HG03139 (cell line): Measurements from ENCODE around the gene NHLRC2.

ENCODE experiments used
- ATAC-seq: cut with Tn5 transposase; IDR thresholded peaks from one replicate; pipeline ENCODE4 v1.9.1; 2021; ENCODE audit not compliant: unreplicated experiment

NHLRC2 gene

GRCh38 chr10:113859261-113859660 lies 4.8 kb downstream of the NHLRC2 start:
- ATAC-seq = no peak

DNA sequence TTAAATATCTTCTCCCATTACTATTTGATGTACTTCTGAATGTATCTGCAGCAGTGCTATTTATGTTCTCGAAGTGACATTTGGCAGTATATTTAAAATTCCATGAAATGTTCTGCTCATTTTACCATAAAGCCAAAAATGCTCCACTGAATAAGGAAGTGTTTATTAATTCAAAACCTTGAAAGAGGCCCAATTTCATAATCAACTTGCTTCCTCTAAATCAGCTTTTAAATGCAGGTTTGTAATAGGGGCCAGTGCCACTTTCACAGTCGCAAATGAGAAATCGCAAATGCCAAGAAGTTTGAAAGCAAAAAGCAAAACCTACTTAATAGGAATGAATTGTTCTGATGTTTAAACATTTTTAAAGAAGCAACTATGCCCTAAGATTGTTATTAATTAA lies 11.4 kb downstream of the NHLRC2 start:
- no peak for ATAC-seq

DNA sequence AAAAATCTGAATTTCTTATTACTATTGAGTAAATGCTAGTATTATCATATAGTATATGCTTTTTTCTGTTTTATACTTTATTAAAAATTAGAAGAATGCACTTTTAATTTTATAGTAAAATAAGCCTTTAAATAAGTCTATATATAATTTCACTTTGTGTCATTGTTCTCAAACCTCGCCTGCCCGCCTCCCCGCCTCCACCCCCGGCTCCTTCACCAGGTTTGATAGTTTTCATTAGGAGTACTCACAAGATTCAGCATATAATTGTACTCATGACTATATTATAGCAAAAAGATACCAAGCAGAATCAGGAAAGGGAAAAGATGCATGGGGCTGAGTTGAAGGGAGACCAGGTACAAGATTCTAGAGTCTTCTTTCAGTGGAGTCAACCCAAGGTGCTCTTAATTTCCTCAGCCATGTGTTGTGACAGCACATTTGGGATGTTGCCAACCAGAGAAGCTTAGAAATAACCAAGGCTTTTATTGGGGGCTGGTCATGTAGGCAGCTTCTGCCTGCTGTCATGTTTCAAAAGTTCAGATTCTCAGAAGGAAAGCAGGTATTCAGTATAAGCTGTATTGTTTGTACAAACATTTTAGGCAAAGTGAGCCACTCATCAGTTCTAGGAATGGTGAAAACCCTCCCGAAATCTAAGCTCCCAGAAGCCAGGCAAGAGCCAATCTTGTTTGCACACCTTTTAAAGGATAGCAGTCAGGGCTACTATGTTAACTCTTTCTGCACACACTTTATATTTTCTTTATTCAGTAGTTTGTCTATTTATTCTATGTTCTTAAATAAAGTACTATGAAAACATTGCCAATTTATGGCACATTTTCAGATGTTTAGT lies 12.3 kb downstream of the NHLRC2 start:
- ATAC-seq = no peak

DNA sequence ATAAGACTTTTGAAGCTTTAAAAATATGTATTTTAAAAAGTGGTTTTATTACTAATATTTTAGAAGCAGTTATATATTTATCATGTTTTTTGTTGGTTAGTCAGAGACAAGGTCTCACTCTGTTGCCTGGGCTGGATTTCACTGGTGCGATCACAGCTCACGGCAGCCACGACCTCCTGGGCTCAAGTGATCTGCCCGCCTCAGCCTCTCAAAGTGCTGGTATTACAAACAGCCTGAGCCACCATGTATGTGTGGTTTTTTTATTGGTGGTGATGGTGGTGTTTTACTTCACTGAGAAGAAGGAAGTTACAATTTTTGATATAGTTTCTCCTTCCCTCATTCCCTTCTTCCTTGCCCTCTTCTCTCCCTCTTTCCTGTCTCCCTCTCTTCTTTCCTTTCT lies 13.4 kb downstream of the NHLRC2 start:
- no peak for ATAC-seq

- no peak for ATAC-seq
Observed at GRCh38 chr10:113869789-113870188, 15.3 kb downstream of the NHLRC2 start.

DNA sequence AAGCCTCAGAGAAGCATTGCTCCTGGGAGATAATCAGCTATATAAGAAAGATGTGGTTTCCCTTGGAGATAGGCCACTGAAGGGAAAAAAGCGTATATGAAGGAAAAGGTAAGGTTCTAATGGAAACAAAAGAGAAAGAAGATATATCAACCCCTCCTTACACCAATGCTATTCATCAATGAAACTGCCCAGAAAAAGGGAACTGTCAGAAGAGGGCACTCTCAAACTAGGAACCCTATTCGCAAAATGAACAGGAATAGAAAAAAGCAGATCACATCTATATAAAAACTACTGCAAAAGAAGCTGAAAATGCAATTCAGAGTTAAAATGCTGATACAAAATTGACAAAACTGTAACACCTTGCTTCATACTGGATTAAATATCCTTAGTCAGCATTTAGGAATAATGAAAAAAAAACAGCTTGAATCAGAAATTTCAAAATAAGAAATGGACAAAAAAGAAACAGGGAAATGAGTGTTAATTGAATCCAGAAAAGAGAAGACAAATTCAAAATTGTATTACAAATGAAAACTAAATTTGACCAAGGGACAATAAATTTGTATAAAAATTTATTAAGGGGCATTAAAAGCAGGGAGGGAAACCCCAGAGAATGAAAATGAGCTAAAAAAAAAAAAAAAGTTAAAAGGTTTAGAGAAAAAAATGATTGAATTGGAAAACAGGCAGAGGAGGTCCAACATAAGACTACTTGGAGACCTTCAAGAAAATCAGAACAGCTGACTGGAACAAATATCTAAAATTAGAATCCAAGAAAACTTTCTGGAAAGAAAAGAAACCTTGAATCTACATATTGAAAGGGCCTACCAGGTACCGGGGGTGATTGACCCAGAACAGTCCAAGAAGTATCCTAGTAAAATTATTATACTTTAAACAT lies 17.9 kb downstream of the NHLRC2 start:
- no peak for ATAC-seq

- ATAC-seq = no peak
Observed at GRCh38 chr10:113875212-113875611, 20.8 kb downstream of the NHLRC2 start.

GRCh38 chr10:113876461-113876860 lies 22.0 kb downstream of the NHLRC2 start:
- ATAC-seq = no peak

DNA sequence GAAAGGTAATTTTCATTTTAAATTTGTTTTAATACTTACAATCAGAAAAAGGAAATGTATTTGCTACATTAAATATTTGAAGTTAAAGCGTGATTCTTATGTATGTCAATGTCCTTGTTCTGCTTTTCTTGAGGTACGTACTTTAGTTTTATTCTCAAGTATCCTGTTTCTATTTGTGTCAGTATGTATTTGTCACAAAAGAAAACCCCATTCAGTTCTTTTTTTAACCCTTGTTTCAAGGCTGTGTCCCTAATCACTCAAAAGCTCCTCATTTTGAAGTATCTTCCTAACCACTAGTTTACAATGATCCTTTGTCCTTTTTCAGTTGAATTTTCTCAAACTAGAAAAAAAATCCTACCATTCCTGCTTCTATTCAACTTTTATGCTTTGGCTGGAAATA lies 25.2 kb downstream of the NHLRC2 start:
- ATAC-seq = peak; percentile 62

GRCh38 chr10:113880236-113880635 lies 25.8 kb downstream of the NHLRC2 start:
- no peak for ATAC-seq

DNA sequence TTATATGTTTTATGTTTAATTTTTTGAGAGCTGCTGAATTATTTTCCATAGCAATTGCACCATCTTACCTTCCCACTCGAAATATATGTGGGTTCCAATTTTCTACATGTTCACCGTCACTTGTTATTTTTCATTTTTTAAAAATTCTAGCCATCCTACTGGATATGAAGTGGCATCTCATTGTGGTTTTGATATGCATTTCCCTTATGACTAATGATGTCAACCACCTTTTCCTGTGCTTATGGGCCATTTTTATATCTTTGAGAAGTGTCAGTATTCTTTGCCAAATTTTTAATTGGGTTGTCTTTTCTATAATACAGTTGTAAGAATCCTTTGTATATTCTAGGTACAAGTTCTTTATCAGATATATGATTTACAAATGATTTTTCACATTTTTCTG lies 27.8 kb downstream of the NHLRC2 start:
- ATAC-seq = no peak

GRCh38 chr10:113889911-113890310 lies 35.5 kb downstream of the NHLRC2 start:
- ATAC-seq = no peak

DNA sequence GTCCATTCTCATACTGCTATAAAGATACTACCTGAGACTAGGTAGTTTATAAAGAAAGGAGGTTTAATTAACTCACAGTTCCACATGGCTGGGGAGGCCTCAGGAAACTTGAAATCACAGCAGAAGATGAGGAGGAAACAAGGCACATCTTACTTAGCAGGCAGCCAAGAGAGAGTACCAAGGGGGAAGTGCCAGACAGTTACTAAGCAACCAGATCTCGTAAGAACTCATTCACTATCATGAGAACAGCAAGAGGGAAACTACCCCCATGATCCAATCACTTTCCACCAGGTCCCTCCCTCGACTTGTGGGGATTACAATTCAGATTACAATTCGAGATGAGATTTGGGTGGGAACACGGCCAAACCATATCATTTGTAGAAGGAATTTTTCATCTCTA lies 36.3 kb downstream of the NHLRC2 start:
- no peak for ATAC-seq

GRCh38 chr10:113891476-113891875 lies 37.0 kb downstream of the NHLRC2 start:
- no peak for ATAC-seq

GRCh38 chr10:113893570-113893969 lies 39.1 kb downstream of the NHLRC2 start:
- no peak for ATAC-seq

GRCh38 chr10:113894581-113894980 lies 40.1 kb downstream of the NHLRC2 start:
- no peak for ATAC-seq

DNA sequence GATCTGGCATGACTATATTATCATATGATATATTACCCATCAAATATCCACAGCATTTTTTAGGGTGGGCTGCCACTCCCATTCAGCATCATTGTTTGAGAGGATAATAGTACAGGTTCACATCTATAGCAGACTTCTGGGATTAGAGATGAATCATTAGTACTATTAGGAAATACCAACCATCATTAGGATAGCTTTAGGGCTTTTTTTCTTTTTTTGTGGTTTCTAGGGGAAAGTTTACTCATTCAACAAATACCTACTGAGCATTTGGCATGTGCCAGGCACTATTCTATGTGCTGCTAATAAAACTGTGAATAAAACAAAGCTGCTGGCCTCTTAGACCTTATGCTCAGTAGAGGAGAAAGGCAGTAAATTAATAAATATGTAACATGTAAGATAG lies 40.6 kb downstream of the NHLRC2 start:
- ATAC-seq = no peak

DNA sequence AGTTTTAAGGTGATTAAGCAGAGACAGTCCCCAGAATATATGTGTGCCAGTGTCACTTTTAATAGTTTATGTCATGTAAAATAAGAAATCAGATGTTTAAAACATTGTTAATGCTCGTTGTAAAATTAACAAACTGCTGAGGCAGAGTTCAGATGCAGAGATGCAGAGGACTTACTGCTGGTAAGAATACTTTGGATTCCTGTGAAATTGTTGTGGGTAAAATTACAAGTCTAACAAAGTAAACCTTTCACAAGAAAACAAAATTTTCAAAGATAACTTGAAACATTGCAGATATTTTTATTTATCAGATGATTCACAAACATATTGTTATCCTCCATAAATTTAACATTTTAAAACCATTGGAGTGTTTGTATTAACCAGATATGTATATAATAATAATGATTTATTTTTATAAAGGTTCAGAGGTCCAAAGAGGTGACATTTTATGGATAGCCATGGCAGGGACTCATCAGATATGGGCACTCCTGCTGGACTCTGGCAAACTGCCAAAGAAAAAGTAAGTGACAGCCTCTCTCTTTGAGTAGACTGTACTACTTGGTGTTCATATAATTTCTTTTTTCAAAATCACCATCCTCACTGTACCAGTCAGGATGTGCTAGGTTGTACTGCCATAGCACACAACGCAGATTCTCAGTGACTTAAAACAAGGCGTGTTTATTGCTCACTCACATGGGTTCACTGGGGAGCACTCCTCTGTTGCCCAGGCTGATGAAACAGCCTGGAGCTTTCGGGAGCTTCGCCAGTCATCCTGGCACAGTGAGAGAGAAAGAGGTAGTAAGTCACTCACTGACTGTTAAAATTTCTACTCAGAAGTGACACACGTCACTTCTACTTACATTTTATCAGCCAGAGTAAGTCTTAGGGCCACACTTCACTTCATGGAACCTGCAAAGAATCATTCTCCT lies 43.5 kb downstream of the NHLRC2 start:
- ATAC-seq = no peak

DNA sequence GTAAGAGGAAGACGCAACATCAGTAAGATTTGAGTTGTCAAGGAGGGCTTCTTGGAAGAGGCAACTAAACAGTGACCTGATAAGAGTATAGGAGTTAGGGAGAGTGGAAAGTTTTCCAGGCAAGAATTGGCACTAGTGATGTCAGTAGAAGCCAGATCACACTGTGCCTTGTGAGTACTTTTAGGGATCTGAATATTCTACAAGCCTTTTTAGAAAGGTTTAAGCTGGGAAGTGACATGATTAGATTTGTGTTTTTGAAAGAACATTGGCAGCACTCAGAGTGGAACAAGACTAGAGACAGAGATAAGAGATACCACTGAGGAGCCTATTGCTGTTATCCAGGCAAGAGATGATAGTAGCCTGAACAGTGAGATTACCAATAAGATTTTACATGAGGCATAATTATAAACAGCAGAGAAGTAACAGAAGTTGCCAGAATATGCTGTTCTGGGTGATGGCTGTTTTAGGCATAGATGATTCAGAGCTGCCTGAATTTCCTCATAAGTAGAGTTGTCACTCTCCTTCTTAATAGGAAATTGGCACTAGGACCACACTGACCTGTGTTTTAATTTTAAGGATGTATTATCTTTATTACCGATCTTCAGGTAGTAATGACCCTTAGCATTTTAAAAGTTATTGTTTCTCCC lies 45.6 kb downstream of the NHLRC2 start:
- no peak for ATAC-seq

DNA sequence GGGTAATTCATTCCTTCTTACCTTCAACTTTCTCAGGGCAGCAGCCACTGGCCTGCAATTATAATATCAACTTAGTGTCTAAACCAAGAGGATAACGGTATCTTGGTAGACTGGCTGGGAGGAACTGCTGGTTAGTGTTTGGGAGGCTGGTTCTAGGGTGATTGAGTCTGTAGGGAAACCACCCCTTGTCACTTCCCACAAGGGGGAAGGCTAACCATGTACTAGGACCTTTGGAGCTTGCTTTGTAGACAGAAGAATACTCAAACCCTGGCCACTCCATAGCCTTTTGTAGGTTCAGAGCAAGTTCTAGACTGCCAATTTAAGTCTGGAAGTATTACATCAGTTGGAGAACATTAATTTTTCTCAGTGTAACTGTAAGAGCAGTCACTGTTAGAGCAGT lies 51.3 kb downstream of the NHLRC2 start:
- ATAC-seq = no peak

- ATAC-seq = no peak
Observed at GRCh38 chr10:113907166-113907565, 52.7 kb downstream of the NHLRC2 start.
